GM08714 (cell line): Measurements from ENCODE around the gene ORC3.
"Not testable (repeated sequence)": the region's sequence is repeated elsewhere in the genome, so short reads cannot be mapped to it uniquely, and the experiment has no call there.

Experiments used
- H3K4me3 ChIP-seq: fragments of 200-500 bp; sonication (Bioruptor generic); 2 replicates; pipeline ENCODE4 v1.5.1; 2014; ENCODE audit warnings: mild to moderate bottlenecking, low read length, inconsistent platforms
- ZNF274 ChIP-seq: IDR thresholded peaks from 2 replicates; pipeline ENCODE4 v1.6.1; 2012; ENCODE audit warnings: mild to moderate bottlenecking, low read depth, low read length

Gene ORC3

GRCh38 chr6:87701676-87702588 is 112.0 kb downstream of the ORC3 start, which contains the start of gene AKIRIN2:
AKIRIN2 (minus strand) TSS chr6:87702233; CDS start chr6:87701684, 549 bp downstream.
- H3K4me3 ChIP-seq = peak within 1 kb of the TSS; percentile 99
- no peak for TF ChIP-seq ZNF274

GRCh38 chr6:87702589-87702945 is 112.6 kb downstream of the ORC3 start:
- peak overlapping the region; percentile 60 for H3K4me3 ChIP-seq
- no peak for TF ChIP-seq ZNF274

GRCh38 chr6:87703039-87703438 is 113.1 kb downstream of the ORC3 start:
- H3K4me3 ChIP-seq = peak overlapping the region; percentile 60

- no peak for TF ChIP-seq ZNF274
- no peak overlapping the region for H3K4me3 ChIP-seq
Measured at GRCh38 chr6:87705070-87705691, 115.2 kb downstream of the ORC3 start.

GRCh38 chr6:87706187-87706966 is 116.4 kb downstream of the ORC3 start:
- TF ChIP-seq ZNF274 = no peak
- H3K4me3 ChIP-seq = no peak overlapping the region

- H3K4me3 ChIP-seq = not testable (repeated sequence)
Measured at GRCh38 chr6:87708581-87709427, 118.9 kb downstream of the ORC3 start.

- no peak for TF ChIP-seq ZNF274
- no peak overlapping the region for H3K4me3 ChIP-seq
Measured at GRCh38 chr6:87710090-87710489, 120.2 kb downstream of the ORC3 start.

GRCh38 chr6:87712713-87713112 is 122.8 kb downstream of the ORC3 start:
- H3K4me3 ChIP-seq = not testable (repeated sequence)

GRCh38 chr6:87714093-87714842 is 124.3 kb downstream of the ORC3 start:
- no peak overlapping the region for H3K4me3 ChIP-seq
- TF ChIP-seq ZNF274 = no peak
